Measurements from ENCODE around the gene MB.
A peak's percentile ranks its signal among the peaks of the same experiment; 100 is the strongest.

MB gene

GRCh38 chr22:35575116-35575748 is 41.9 kb downstream of the MB start:
- DNase-seq (ENCODE audit: low read depth, low spot score) = no peak

GRCh38 chr22:35572556-35572955 is 44.6 kb downstream of the MB start:
- no peak for DNase-seq (ENCODE audit: low read depth, low spot score)

GRCh38 chr22:35570686-35571194 is 46.4 kb downstream of the MB start:
- no peak for DNase-seq (ENCODE audit: low read depth, low spot score)

- DNase-seq (ENCODE audit: low read depth, low spot score) = no peak
Observed at GRCh38 chr22:35569916-35570315, 47.2 kb downstream of the MB start.

DNA sequence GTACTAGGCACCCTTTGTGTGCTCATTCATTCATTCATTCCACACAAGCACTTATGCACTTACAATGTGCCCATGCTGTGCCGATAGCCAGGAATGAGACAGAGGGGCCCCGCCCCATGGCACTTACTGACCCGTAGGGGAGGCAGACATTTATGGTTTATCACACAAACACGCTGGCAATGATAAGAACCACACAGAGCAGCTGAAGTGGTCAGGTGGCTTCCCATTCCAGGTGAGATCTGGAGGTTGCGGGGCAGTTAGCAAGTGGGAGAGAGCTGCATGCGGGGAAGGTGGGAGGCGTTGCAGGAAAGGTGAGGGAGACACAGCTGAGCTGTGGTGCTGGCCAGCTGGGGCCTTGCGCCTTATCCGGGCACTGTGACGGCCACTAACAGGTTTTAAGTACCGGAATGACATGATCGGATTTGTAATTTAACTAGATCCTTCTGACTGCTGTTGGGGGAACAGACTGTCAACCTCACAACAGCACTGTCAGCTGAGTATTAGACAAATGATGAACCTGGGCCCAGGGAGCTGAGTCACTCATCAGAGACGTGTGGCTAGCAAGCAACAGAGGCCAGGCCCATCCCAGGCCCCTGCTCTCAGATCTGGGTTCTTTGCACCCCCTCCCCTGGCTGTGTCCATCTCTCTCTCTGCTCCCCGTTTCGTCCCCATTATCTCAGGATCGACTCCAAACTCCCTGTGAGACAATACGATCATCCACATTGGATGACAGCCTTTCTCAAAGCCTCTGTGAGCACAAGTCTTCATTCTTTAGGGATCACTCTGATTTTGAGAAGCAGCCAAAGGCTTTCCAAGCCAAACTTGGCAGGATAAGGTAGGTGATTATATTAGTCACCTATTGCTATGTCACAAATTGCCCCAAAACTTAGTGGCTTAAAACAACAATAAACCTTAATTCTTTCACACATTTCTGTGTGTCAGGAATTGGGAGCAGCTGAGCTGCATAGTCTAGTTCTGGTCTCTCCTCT is 48.1 kb downstream of the MB start:
- DNase-seq (ENCODE audit: low read depth, low spot score) = no peak

DNA sequence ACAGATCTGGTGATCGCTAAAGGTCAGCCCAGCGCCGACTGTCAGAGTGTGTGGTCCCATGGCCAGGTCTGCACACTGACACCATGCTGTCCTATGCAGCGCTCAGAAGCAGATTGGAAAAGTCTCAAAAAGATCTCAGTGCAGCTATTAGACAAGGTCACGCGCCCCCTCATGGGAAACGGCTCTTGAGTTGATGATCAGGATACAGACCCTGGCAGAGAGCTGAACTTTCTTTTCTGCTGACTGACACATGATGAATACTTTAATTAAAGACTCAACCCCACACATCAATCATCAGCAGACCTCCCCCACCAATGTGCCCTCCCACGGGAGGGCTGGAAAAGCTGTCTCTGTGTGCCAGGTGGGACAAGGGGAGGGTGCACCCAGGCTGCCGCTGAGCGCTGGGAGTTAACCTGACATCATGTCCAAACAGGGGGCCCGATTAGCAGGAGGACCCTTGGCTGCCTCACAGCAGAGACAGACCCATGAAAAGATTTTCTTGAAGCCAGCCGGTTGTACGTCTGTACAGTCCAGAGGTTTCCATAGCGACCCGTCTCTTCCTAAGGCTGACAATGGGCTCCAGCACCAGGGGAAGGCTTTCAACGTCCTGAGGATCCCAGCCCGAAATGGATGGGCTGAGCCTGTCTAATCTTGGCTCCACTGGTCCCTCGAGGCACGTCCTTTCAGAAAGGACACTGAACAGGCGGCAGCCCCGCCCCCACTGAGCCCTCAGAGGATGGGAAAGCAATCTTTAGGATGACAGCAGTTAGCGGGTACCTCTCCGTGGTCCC is 49.6 kb downstream of the MB start:
- DNase-seq (ENCODE audit: low read depth, low spot score) = peak; percentile 46

DNA sequence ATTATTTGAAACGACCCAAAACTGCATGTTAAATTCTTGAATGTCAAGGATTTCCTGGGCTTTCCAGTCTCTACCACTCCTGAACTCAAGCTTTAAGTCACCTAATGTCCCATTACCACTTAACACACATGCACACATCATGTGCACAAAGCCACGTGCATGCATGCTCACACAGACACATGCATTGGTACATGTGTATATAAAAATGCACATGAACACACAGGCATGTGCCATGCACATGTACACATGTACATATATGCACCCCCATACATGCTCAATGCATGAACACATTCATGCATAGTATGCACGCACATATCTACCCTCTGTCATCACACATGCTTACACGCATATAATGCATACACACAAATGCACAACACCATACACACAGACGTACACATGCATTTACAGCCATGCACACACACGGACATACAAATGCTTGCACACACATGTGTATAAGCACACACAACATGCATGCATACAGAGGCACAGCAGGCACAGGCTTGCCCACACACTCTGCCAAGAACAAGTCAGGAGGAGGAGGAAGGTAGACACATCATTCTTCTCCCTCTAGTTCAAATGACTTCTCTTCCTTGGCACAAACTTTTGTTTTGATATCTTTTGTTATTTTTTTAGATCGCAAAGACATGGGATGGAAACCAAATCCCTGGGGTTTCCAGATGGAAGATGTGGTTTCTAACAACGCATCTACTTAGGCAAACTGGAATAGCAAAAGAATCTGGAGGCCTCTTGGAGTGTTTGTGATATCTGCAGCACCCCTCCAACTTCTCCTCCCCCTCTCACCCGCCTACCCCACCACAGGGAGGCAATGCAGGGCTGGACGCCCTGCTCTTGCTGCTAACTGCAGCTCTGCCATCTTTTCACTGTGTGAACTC is 51.9 kb downstream of the MB start:
- DNase-seq (ENCODE audit: low read depth, low spot score) = no peak

GRCh38 chr22:35563211-35563610 is 53.9 kb downstream of the MB start:
- DNase-seq (ENCODE audit: low read depth, low spot score) = no peak

GRCh38 chr22:35561796-35562526 is 55.2 kb downstream of the MB start:
- DNase-seq (ENCODE audit: low read depth, low spot score) = peak; percentile 64

- DNase-seq (ENCODE audit: low read depth, low spot score) = no peak
Observed at GRCh38 chr22:35560824-35561223, 56.3 kb downstream of the MB start.

DNA sequence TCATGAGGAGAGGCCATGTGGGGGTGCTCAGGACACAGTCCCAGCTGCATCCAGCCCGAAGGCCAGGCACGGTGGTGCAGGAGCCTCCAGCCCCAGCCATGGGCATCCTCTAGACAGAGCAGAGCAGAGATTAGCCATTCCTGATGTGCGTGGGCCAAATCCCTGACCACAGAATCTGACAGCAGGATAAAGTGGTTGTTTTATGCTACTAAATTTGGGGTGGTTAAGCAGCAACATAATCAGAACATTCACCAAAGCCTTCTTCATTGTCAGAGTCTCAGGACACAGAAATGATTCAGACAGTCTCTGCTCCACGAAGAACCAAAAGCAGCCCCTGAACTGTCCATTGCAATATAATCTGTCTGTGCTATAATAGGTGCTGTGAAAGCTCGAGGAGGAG is 56.8 kb downstream of the MB start:
- DNase-seq (ENCODE audit: low read depth, low spot score) = no peak

DNA sequence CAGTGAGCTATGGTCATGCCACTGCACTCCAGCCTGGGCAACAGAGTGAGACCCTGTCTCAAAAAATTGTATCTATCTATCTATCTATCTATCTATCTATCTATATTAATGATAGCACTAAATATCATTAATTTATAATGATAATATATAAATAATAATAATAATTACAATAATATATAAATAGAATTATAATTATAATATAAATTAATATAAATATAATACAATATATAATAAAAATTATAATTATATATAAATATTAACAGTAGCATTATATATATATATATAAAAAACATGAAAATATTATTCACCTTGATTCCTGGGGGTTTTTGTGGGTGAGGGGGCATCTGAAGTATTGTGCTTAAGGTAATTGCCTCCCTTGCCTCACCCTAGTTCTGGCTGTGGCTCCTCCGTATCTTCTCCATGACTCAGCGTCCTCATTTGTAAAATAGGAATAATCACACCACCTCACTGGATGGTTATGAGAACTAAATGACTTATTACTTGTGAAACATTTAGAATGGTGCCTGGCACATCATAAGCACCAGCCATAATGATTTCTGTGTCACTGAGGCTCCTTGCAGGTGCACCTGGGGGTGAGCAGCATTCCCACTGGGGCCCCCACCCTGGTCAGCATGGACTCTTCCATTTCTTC is 57.6 kb downstream of the MB start:
- DNase-seq (ENCODE audit: low read depth, low spot score) = no peak

GRCh38 chr22:35558719-35559118 is 58.4 kb downstream of the MB start:
- no peak for DNase-seq (ENCODE audit: low read depth, low spot score)

- no peak for DNase-seq (ENCODE audit: low read depth, low spot score)
Observed at GRCh38 chr22:35558031-35558430, 59.1 kb downstream of the MB start.

All from ELF-1 (cell line).